HL-60 (cell line): ENCODE data around the gene MANSC4.

ENCODE experiments used
- DNase-seq, 2 experiments: peaks; one replicate each; pipeline ENCODE4 v3.0.0-alpha.2; 2010 to 2020; ENCODE audit warnings: low read depth in 1 of 2, low spot score in 1 of 2
- H3K27ac ChIP-seq: fragments of 250-450 bp; sonication (Bioruptor Pico); replicated peaks from 2 replicates; pipeline ENCODE4 v1.5.1; 2020; ENCODE audit warnings: mild to moderate bottlenecking, moderate library complexity
- H3K27me3 ChIP-seq: fragments of 250-450 bp; sonication (Bioruptor Pico); 2 replicates; pipeline ENCODE4 v1.5.1; 2021; ENCODE audit warnings: mild to moderate bottlenecking, moderate library complexity; ENCODE audit not compliant: insufficient read depth, poor library complexity, severe bottlenecking
- H3K4me3 ChIP-seq: replicated peaks from 2 replicates; pipeline ENCODE4 v1.5.1; 2011; ENCODE audit warnings: mild to moderate bottlenecking, control low read depth, low read length; ENCODE audit not compliant: insufficient read depth
- GABPA ChIP-seq: IDR thresholded peaks from 2 replicates; pipeline ENCODE4 v1.6.1; 2012; ENCODE audit warnings: low read depth
- POLR2AphosphoS5 ChIP-seq: IDR thresholded peaks from 2 replicates; pipeline ENCODE4 v1.6.1; 2012; ENCODE audit warnings: low read depth
- SPI1 ChIP-seq: IDR thresholded peaks from 2 replicates; pipeline ENCODE4 v1.6.1; 2012; ENCODE audit warnings: low read depth, mild to moderate bottlenecking, borderline replicate concordance
- TF ChIP-seq, protein P1 (sequence below): IDR thresholded peaks from 2 replicates; pipeline ENCODE4 v1.6.1; 2012; ENCODE audit warnings: low read depth; ENCODE audit not compliant: insufficient replicate concordance
- TF ChIP-seq, protein P2 (sequence below): IDR thresholded peaks from one replicate; pipeline ENCODE4 v1.5.1; 2011; ENCODE audit warnings: low read length, control low read depth, inconsistent platforms; ENCODE audit not compliant: insufficient read depth

Gene MANSC4

DNA sequence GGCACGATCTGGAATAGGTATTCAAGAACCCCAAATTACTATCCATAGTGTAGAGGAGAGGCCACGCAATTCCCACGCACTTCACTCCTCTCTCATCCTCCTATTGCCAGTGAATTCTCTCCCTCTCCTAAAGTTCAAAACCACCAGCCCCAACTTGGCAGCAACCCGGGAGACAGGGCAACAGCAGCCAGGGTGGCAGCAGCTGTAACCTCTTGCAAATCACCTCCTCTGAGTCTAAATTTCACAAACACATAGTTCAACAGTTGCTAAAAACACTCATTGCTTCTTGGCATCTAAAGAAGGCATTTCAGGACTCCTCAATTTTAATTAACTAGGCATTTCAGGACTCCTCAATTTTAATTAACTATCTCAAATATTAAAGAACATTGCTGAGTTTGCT is 37.7 kb upstream of the MANSC4 start:
- Histone ChIP-seq H3K27ac (no peak overlapping the region), H3K4me3 (no peak overlapping the region), H3K27me3 (no peaks in the 10 kb centered on the region)
- TF ChIP-seq, protein P1, sequence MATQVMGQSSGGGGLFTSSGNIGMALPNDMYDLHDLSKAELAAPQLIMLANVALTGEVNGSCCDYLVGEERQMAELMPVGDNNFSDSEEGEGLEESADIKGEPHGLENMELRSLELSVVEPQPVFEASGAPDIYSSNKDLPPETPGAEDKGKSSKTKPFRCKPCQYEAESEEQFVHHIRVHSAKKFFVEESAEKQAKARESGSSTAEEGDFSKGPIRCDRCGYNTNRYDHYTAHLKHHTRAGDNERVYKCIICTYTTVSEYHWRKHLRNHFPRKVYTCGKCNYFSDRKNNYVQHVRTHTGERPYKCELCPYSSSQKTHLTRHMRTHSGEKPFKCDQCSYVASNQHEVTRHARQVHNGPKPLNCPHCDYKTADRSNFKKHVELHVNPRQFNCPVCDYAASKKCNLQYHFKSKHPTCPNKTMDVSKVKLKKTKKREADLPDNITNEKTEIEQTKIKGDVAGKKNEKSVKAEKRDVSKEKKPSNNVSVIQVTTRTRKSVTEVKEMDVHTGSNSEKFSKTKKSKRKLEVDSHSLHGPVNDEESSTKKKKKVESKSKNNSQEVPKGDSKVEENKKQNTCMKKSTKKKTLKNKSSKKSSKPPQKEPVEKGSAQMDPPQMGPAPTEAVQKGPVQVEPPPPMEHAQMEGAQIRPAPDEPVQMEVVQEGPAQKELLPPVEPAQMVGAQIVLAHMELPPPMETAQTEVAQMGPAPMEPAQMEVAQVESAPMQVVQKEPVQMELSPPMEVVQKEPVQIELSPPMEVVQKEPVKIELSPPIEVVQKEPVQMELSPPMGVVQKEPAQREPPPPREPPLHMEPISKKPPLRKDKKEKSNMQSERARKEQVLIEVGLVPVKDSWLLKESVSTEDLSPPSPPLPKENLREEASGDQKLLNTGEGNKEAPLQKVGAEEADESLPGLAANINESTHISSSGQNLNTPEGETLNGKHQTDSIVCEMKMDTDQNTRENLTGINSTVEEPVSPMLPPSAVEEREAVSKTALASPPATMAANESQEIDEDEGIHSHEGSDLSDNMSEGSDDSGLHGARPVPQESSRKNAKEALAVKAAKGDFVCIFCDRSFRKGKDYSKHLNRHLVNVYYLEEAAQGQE, result no peak
- TF ChIP-seq, protein P2, sequence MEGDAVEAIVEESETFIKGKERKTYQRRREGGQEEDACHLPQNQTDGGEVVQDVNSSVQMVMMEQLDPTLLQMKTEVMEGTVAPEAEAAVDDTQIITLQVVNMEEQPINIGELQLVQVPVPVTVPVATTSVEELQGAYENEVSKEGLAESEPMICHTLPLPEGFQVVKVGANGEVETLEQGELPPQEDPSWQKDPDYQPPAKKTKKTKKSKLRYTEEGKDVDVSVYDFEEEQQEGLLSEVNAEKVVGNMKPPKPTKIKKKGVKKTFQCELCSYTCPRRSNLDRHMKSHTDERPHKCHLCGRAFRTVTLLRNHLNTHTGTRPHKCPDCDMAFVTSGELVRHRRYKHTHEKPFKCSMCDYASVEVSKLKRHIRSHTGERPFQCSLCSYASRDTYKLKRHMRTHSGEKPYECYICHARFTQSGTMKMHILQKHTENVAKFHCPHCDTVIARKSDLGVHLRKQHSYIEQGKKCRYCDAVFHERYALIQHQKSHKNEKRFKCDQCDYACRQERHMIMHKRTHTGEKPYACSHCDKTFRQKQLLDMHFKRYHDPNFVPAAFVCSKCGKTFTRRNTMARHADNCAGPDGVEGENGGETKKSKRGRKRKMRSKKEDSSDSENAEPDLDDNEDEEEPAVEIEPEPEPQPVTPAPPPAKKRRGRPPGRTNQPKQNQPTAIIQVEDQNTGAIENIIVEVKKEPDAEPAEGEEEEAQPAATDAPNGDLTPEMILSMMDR, result no peak
- TF ChIP-seq GABPA, result no peak
- TF ChIP-seq POLR2AphosphoS5, result no peak
- TF ChIP-seq SPI1, result no peak
- no peak for DNase-seq

GRCh38 chr12:27814851-27815591 is 35.0 kb upstream of the MANSC4 start:
- Histone ChIP-seq H3K4me3 (no peak overlapping the region), H3K27me3 (no peaks in the 10 kb centered on the region), H3K27ac (no peak overlapping the region)
- no peak for DNase-seq
- TF ChIP-seq, protein P1, result no peak
- TF ChIP-seq GABPA (no peak), SPI1 (no peak), POLR2AphosphoS5 (no peak)
- TF ChIP-seq, protein P2, result no peak

- Histone ChIP-seq H3K27ac (no peak overlapping the region), H3K4me3 (no peak overlapping the region), H3K27me3 (no peaks in the 10 kb centered on the region)
- TF ChIP-seq, protein P1, result no peak
- TF ChIP-seq, protein P2, result no peak
- no peak for TF ChIP-seq SPI1
- TF ChIP-seq POLR2AphosphoS5, result no peak
- no peak for TF ChIP-seq GABPA
- DNase-seq, result no peak
These were observed 34.4 kb upstream of the MANSC4 start for GRCh38 chr12:27814411-27814810.
